ENCODE measurements around the gene TNIK.

Gene TNIK

GRCh38 chr3:171178714-171179113 lies 281.5 kb downstream of the TNIK start:
- no peak overlapping the region for H3K4me3 ChIP-seq (ENCODE audit: control insufficient read depth, low read depth, low read length)
- DNase-seq (ENCODE audit: low read depth): peak; percentile 16
- no peak for TF ChIP-seq CTCF (conservative IDR thresholded peaks at IDR 0.05; ENCODE audit: control insufficient read depth, insufficient read depth, low read depth, low read length)

GRCh38 chr3:171177553-171177952 lies 282.7 kb downstream of the TNIK start:
- no peak for DNase-seq (ENCODE audit: low read depth)
- TF ChIP-seq CTCF (conservative IDR thresholded peaks at IDR 0.05; ENCODE audit: control insufficient read depth, insufficient read depth, low read depth, low read length): no peak
- H3K4me3 ChIP-seq (ENCODE audit: control insufficient read depth, low read depth, low read length): no peak overlapping the region

- no peak for DNase-seq (ENCODE audit: low read depth)
- TF ChIP-seq CTCF (conservative IDR thresholded peaks at IDR 0.05; ENCODE audit: control insufficient read depth, insufficient read depth, low read depth, low read length): no peak
- H3K4me3 ChIP-seq (ENCODE audit: control insufficient read depth, low read depth, low read length): no peak overlapping the region
Measured at GRCh38 chr3:171177056-171177455, 283.1 kb downstream of the TNIK start.

GRCh38 chr3:171176244-171176933 lies 283.8 kb downstream of the TNIK start:
- TF ChIP-seq CTCF (conservative IDR thresholded peaks at IDR 0.05; ENCODE audit: control insufficient read depth, insufficient read depth, low read depth, low read length): no peak
- H3K4me3 ChIP-seq (ENCODE audit: control insufficient read depth, low read depth, low read length): no peak overlapping the region
- DNase-seq (ENCODE audit: low read depth): no peak

GRCh38 chr3:171175741-171176234 lies 284.4 kb downstream of the TNIK start:
- TF ChIP-seq CTCF (conservative IDR thresholded peaks at IDR 0.05; ENCODE audit: control insufficient read depth, insufficient read depth, low read depth, low read length): no peak
- peak; percentile 30 for DNase-seq (ENCODE audit: low read depth)
- no peak overlapping the region for H3K4me3 ChIP-seq (ENCODE audit: control insufficient read depth, low read depth, low read length)

- no peak overlapping the region for H3K4me3 ChIP-seq (ENCODE audit: control insufficient read depth, low read depth, low read length)
- no peak for TF ChIP-seq CTCF (conservative IDR thresholded peaks at IDR 0.05; ENCODE audit: control insufficient read depth, insufficient read depth, low read depth, low read length)
- no peak for DNase-seq (ENCODE audit: low read depth)
Measured at GRCh38 chr3:171173736-171174135, 286.5 kb downstream of the TNIK start.

Data from fibroblast of mammary gland (primary cell).